ENCODE results near the gene ADH7. TPM values are rescaled to one million over a fixed set of nuclear protein-coding genes. Genes with fewer than 3 reads are reported as not detected.

The ADH7 gene
- total RNA-seq, 1 donor from 2014 or later = not detected

GRCh38 chr4:99458911-99459447 lies 23.8 kb upstream of the ADH7 start:
- H3K4me3 ChIP-seq (ENCODE audit: low read depth, low read length) = no peak overlapping the region
- DNase-seq (ENCODE audit: low read depth) = peak; percentile 34
- H3K36me3 ChIP-seq (ENCODE audit: control insufficient read depth, insufficient read depth, low read length) = no peaks in the 10 kb centered on the region
- no peaks in the 10 kb centered on the region for H3K27me3 ChIP-seq (ENCODE audit: control insufficient read depth, insufficient read depth, low read length)
- no peak for TF ChIP-seq CTCF (IDR thresholded peaks at IDR 0.05; ENCODE audit: insufficient read depth, low read length, poor library complexity, severe bottlenecking)

DNA sequence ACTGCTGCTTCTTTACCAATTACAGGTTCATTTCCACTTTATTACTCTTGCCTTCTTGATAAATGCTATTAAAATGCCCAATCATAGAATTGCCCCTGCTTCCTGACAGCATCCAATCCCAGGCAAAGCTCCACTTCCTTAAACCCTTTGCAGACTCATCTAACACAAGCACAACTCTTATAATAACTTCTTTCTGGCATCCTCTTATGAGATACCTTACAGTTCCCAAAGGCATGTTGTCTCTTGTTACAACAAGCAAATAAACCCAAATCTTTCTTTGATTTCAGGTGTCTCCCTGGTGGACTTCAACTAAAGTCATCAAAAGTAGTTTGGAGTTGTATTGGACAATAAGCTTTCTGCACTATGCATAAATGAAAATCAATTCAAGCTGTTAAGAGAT lies 22.5 kb upstream of the ADH7 start:
- Histone ChIP-seq H3K36me3 (ENCODE audit: control insufficient read depth, insufficient read depth, low read length) (no peaks in the 10 kb centered on the region), H3K27me3 (ENCODE audit: control insufficient read depth, insufficient read depth, low read length) (no peaks in the 10 kb centered on the region), H3K4me3 (ENCODE audit: low read depth, low read length) (no peak overlapping the region)
- DNase-seq (ENCODE audit: low read depth) = no peak
- TF ChIP-seq CTCF (IDR thresholded peaks at IDR 0.05; ENCODE audit: insufficient read depth, low read length, poor library complexity, severe bottlenecking) = no peak

- no peak for DNase-seq (ENCODE audit: low read depth)
- TF ChIP-seq CTCF (IDR thresholded peaks at IDR 0.05; ENCODE audit: insufficient read depth, low read length, poor library complexity, severe bottlenecking) = no peak
- Histone ChIP-seq H3K27me3 (ENCODE audit: control insufficient read depth, insufficient read depth, low read length) (no peaks in the 10 kb centered on the region), H3K36me3 (ENCODE audit: control insufficient read depth, insufficient read depth, low read length) (no peaks in the 10 kb centered on the region), H3K4me3 (ENCODE audit: low read depth, low read length) (no peak overlapping the region)
Observed at GRCh38 chr4:99457270-99457669, 22.1 kb upstream of the ADH7 start.

DNA sequence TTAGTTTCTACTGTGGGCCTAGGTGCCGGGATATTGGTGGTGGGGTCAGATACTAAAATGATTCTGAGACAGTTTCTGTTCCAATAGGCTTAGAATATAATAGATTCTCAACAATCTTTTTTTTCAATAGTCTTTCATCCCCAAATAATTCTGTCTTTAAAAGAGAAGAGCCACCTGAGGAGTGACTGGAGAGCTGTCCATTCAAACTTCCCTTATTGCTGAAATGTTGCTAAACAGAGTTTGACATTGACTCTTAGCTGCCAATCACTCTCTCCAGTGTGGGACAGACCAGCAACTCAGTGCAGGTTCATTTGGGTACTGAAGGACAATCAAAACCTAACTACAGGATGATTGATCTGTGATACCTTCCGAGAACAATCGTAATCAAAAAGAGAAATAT lies 12.4 kb upstream of the ADH7 start:
- H3K4me3 ChIP-seq (ENCODE audit: low read depth, low read length) = no peak overlapping the region
- H3K27me3 ChIP-seq (ENCODE audit: control insufficient read depth, insufficient read depth, low read length) = no peaks in the 10 kb centered on the region
- DNase-seq (ENCODE audit: low read depth) = no peak
- H3K36me3 ChIP-seq (ENCODE audit: control insufficient read depth, insufficient read depth, low read length) = no peaks in the 10 kb centered on the region
- TF ChIP-seq CTCF (IDR thresholded peaks at IDR 0.05; ENCODE audit: insufficient read depth, low read length, poor library complexity, severe bottlenecking) = no peak

GRCh38 chr4:99447079-99447478 lies 11.9 kb upstream of the ADH7 start:
- Histone ChIP-seq H3K36me3 (ENCODE audit: control insufficient read depth, insufficient read depth, low read length) (no peaks in the 10 kb centered on the region), H3K4me3 (ENCODE audit: low read depth, low read length) (no peak overlapping the region), H3K27me3 (ENCODE audit: control insufficient read depth, insufficient read depth, low read length) (no peaks in the 10 kb centered on the region)
- TF ChIP-seq CTCF (IDR thresholded peaks at IDR 0.05; ENCODE audit: insufficient read depth, low read length, poor library complexity, severe bottlenecking) = no peak
- DNase-seq (ENCODE audit: low read depth) = peak; percentile 54

DNA sequence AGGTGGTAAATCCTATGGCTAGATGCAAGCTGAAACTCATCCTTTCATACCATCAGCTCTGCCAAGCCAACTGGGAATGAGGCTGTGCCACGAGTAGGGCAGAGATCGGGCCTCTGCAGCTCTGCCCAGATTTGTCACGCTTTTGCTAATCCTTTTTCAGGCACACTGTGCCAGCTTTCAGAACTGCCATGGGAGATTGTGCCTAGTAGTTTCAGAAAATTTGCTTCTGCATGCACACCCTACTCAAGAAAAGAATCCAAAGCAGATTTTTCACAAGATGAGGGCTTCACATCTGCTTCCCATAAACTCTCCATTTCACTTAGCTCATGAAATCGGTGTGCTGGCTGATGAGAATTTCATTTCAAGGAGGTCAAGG lies 3.3 kb upstream of the ADH7 start:
- no peak for TF ChIP-seq CTCF (IDR thresholded peaks at IDR 0.05; ENCODE audit: insufficient read depth, low read length, poor library complexity, severe bottlenecking)
- no peak for DNase-seq (ENCODE audit: low read depth)
- no peak overlapping the region for H3K4me3 ChIP-seq (ENCODE audit: low read depth, low read length)
- no peaks in the 10 kb centered on the region for H3K36me3 ChIP-seq (ENCODE audit: control insufficient read depth, insufficient read depth, low read length)
- H3K27me3 ChIP-seq (ENCODE audit: control insufficient read depth, insufficient read depth, low read length) = no peaks in the 10 kb centered on the region
